Hematopoietic multipotent progenitor cell treated with erythropoietin and hydrocortisone succinate and interleukin-3 and kit ligand, for 15 days (in vitro differentiated cells): ENCODE results near the gene RNF34.

Experiments
- DNase-seq: peaks from one replicate; pipeline ENCODE4 v3.0.0-alpha.2; 2015; ENCODE audit warnings: low spot score

The RNF34 gene

GRCh38 chr12:121390856-121391255 lies 9.1 kb upstream of the RNF34 start:
- no peak for DNase-seq

GRCh38 chr12:121391619-121392324 lies 8.1 kb upstream of the RNF34 start:
- DNase-seq, result peak; percentile 34

GRCh38 chr12:121392325-121392716 lies 7.6 kb upstream of the RNF34 start:
- DNase-seq, result no peak

- no peak for DNase-seq
Observed at GRCh38 chr12:121397521-121397920, 2.4 kb upstream of the RNF34 start.

- no peak for DNase-seq
Observed at GRCh38 chr12:121398355-121398754, 1.6 kb upstream of the RNF34 start.

GRCh38 chr12:121400332-121401139 lies 618 bp downstream of the RNF34 start:
- peak; percentile 41 for DNase-seq

- DNase-seq, result no peak
Observed at GRCh38 chr12:121403721-121404120, 3.8 kb downstream of the RNF34 start.

GRCh38 chr12:121404734-121405133 lies 4.8 kb downstream of the RNF34 start:
- peak; percentile 52 for DNase-seq

GRCh38 chr12:121405211-121405610 lies 5.3 kb downstream of the RNF34 start:
- DNase-seq, result no peak

- no peak for DNase-seq
Observed at GRCh38 chr12:121413917-121414316, 14.0 kb downstream of the RNF34 start.

- no peak for DNase-seq
Observed at GRCh38 chr12:121417847-121418246, 17.9 kb downstream of the RNF34 start.

- no peak for DNase-seq
Observed at GRCh38 chr12:121420109-121420508, 20.2 kb downstream of the RNF34 start.

- no peak for DNase-seq
Observed at GRCh38 chr12:121423253-121423652, 23.3 kb downstream of the RNF34 start.

GRCh38 chr12:121423682-121424623 lies 24.0 kb downstream of the RNF34 start:
- no peak for DNase-seq

GRCh38 chr12:121424624-121424975 lies 24.7 kb downstream of the RNF34 start:
- no peak for DNase-seq

- no peak for DNase-seq
Observed at GRCh38 chr12:121427556-121428050, 27.7 kb downstream of the RNF34 start.

GRCh38 chr12:121428883-121429282 lies 29.0 kb downstream of the RNF34 start:
- no peak for DNase-seq

- no peak for DNase-seq
Observed at GRCh38 chr12:121430833-121431415, 31.0 kb downstream of the RNF34 start.

- DNase-seq, result no peak
Observed at GRCh38 chr12:121432740-121433480, 33.0 kb downstream of the RNF34 start.

- DNase-seq, result no peak
Observed at GRCh38 chr12:121436706-121437105, 36.8 kb downstream of the RNF34 start.

GRCh38 chr12:121438905-121439304 lies 39.0 kb downstream of the RNF34 start:
- no peak for DNase-seq
